GM18498 (cell line): ENCODE measurements around the gene AGGF1.
"Not testable (repeated sequence)": the region's sequence is repeated elsewhere in the genome, so short reads cannot be mapped to it uniquely, and the experiment has no call there.

Experiments
- ATAC-seq: cut with Tn5 transposase; IDR thresholded peaks from one replicate; pipeline ENCODE4 v1.9.1; 2021; ENCODE audit warnings: mild to moderate bottlenecking, moderate library complexity; ENCODE audit not compliant: unreplicated experiment

AGGF1 gene

DNA sequence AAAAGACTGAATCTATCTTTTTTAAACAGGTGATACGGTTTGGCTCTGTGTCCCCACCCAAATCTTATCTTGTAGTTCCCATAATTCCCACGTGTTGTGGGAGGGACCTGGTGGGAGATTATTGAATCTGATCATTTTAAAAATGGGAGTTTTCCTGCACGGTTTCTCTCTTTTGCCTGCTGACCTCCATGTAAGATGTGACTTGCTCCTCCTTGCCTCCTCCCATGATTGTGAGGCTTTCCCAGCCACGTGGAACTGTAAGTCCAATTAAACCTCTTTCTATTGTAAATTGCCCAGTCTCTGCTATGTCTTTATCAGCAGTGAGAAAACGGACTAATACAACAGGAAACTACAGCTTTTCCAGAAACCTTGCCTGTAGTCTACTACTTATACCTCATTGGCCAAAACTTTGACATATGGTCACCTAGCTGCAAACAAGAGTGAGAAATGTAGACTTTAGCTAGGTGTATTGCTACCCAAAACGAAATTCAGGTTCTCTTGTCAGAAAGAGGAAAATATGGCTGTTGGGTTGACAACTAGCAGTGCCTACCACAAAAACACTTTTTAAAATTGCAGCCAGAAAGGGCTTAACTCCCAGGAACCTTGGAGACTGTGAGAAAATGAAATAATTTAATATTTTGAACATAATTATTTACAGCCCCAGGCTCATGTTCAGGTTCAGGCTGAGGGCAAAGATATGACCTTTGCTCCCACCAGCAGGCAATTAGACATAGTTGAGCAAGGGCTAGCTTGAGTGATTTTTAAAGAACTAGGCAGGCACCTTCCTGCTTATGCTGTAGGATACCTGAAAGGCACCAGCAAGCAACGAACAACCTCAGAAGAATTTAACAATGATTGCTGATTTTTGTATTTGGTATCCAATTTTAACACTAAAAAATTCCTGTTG, 7.4 kb upstream of the AGGF1 start:
- no peak for ATAC-seq

DNA sequence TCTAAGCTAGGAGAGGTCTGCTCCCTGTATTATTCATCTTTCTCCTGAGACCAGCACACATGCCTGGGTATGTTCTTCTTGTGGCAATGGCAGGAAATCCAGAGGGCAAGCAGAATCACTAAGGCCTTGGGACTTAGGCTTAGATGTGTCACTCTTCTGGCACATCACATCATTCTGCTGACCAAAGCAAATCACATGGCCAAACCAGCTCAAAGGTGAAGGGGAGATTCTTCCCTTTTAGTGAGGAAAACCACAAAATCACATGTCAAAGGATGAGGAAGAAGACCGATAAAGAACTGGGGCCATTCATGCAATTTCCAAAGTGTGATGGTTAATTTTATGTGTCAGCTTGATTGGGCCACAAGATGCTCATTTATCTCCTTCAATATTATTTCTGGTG, 5.7 kb upstream of the AGGF1 start:
- no peak for ATAC-seq

DNA sequence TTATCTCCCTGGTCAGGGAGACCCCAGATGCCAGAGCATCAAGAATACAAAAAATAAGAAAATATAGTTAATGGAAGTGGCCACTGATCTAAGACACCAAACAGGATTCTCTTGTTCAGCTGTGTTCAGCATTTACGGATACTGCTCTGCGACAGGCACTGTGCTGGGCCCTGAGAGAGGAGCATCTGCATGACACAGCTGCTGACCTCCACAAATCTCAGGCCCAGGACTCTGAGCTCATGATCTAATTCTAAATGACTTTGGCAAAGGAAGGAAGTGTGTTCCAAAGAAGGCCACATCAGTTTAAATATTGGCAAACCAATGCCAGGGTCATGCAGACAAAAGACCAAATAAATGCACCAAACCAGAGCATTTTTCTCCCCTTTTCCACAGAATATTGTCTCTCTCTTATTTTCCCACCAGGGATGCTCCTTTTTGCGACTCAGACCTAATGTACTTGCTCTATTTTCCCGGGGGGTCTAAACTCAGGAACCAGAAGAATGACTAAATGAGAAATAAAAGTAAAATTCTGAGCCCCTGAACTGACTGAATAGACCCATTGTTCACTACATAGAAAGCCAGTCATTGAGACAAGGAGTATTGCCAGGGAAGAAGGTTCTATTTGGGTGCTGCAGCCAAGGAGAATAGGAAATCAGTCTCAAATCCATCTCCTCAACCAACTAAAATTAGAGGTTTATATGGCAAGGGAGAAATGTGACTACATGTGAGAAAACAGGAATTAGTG, 1.4 kb upstream of the AGGF1 start:
- no peak for ATAC-seq

DNA sequence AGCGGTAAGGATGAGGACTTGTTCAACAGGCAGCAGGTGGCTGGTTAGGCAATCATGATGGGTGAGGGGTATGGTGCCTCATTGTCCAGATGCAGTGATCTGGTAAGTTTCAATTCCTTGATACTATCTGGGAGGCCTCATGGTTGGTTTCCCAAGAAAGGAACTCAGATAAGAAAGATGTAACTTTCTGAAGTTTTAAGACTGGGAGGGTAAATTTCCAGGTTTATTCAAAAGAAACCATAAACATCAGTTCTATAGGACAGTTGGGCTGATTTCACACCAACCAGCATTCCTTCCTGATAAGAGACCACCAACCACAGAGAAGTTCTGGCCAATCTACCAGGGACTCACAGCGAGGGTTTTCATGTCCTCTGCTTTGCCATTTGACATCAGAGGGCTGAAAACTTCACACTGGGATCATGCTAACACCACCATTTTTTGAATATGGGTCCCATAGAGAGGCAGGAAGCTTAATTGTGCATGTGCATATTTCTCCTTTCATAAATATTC, 773 bp upstream of the AGGF1 start:
- ATAC-seq = no peak

DNA sequence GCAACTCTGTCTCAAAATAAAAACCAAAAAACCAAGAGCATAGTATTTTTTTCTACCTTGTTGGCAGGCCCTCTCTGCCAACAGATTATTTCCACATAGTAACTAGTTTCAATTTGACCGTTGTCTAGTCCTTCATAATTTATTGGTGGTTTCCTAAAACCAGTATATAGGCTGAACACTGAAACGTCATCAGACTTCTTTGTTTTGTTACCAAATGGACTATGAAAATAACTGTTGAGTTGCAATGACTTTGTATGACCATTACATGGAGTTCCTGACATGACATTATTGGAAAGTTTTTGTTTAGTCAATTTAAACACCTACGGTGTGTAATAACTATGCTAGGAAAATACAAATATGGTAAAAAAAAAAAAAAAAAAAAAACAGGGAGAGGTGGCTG, 1.7 kb downstream of the AGGF1 start:
- ATAC-seq = no peak

DNA sequence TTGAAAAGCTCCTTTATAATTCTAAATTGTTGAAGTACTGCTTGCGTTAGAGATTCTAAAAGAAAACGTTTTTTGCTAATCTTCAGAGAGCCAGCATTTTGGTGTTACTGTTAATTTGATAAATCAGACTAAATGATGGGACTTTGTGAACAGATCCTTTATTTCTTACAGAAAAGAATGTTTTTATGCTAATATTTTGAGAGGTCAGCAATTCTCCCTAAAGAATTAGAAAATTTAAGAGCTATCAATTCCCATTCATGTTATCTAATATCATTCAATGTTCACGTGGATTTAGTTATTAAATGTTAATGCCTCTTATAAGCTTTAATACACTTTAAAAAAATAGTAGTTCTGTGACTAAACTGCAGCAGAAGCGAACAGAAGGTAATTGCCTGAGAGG, 2.4 kb downstream of the AGGF1 start:
- no peak for ATAC-seq

DNA sequence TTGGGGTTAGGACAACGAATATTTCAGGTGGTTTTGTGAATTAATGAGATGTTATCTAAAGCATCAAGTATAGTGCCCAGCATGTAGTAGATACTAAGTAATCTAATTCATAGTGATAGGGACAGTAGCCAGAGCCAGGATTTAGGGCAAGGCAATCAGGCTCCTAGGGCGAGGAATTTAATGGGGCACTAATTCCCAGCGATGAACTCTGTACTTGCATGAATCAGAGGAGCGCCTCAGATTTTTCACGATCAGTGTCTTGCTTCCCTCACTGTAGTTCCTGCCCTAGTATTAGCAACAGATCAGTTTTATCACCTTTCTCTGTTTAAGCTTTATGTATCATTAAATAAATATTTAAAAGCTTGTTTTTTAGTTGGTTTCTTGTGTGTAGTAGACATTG, 3.1 kb downstream of the AGGF1 start:
- ATAC-seq = no peak

DNA sequence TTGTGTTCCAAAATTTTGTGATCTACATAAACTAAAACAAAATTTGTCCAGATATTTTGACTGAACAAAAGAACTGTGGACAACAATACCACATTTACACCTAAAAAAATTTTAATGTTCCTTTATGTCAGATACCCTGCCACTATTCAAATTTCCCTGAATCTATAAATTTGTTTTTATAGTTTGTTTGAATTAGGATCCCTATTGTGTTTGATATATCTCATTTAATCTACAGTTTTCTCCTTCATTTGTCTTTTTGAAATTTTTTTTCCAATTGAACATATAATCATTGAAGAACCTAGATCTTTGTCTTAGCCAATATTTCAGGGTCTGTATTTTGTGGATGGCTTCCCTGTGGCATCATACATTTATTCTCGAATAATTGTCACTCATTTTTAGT, 5.7 kb downstream of the AGGF1 start:
- no peak for ATAC-seq

DNA sequence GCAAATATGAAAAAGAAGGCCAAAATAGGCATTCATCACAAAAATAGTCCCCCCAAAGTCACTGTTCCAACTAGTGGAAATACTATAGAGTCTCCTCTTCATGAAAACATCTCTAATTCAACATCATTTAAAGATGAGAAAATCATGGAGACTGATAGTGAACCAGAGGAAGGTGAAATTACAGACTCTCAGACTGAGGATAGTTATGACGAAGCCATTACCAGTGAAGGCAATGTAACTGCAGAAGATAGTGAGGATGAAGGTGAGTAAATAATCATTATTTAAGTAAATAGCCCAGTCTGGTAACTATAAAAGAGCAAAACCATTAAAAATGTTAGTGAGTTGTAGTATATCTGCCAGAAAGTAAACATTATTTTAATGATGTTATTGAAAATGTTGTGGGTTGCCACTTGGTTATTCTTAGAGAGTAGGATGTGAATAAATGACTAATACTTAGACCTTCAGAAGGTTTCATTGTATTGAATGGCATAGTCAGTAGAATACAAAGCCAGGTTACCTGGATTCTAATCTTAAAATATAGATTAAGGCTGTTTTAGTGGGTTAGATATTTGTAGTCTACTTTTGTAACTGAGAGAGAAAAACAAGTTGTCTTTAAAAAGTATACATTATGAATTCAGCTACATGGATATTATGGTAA, 16.3 kb downstream of the AGGF1 start:
- ATAC-seq = no peak

DNA sequence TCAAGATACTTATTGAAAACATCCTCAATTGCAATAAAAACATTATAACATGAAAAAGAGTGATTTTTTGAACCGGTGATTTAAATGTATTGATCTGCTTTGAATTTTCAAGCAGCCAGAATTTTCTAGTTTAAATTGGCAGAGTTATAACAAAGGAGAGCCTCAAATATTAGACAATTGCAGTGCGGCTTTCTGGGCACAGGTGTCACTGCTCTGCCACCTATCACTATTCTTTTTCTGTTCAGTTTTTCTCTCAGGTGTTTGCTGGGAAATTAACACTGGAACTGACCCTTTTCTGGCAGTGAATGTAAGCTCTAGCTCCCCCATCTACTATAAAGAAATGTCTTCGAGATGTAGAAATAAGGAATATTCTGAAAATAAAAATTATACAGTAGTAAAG, 33.8 kb downstream of the AGGF1 start:
- ATAC-seq = no peak

DNA sequence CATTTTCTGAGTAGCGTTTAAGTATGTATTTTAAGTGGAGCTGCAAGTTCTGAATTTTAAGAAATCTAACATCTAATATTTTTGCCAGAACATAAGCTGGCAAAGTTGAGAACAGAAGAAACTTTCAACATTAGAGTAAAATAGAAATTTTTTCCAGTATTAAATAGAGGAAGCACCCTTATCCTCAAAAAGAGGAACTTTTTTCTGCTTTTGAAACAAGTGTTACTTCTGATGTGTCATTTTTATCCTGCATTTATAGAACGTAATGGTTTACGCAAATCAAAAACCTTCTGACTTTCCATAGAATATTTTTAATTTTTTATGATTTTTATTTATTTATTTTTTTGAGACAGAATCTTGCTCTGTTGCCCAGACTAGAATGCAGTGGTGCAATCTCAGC, 35.1 kb downstream of the AGGF1 start:
- no peak for ATAC-seq

DNA sequence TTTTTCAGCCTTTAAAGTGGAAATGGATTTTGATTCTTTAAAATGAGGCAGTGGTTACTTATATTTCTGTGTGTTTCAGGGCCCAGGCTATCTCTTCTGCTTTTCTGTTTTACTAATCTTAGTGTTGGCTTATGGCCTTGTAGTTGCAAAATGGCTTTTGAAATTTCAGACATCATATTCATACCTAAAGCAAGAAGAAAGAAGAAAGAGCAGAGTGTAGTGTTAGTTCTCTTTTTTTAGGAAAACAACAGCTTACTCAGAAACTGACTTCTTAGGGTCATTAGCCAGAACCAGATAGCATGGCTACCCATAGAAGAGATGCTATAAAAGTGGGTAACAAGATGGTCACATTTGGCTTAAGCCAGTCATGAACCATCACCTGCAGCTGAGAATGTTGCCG, 36.0 kb downstream of the AGGF1 start:
- peak; percentile 30 for ATAC-seq

DNA sequence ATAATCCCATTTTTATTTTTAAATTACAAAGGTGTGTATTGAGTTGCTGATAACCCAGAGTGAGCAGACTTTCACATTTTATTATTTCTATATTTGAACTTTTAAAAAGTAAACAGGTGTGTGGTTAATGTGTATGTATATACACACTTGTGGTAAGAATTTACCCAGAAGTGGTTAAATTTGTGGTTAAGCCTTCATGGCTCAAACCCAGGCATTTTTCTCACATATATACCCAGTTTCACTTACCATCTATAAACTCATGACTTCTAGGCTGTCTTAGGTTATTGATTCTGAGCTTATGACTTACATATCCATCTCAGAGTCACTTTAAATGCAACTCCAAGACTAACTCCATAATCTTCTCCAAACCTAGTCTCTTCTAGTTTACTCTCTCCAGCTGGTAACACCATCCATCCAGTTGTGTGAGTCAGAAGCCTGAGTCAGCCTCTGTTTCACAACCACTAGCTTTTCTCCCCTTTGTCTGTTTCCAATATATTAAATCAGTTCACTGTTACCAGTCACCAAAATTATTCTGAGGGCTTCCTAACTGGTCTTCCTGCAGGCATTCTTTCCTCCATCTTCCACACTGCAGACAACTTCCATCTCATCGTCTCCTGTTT, 36.7 kb downstream of the AGGF1 start:
- peak; percentile 76 for ATAC-seq

DNA sequence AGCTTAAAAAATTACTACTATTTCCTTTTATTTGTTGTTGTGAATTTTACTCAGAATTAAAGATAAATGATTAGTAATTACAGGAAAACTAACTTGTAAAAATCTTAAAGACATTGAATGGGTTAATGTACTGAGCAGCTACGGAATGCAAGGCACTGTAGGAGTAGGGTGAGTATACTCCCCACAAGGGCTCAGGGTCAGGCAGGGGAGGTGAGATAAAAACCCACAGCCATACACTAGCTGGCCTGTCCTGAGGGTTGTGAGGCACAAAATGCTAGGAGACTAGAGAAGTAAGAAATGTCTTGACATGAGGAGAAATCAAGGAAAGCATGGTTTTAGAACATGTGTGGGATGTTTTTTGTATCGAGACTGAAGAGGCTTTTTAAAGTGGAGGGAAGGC, 43.5 kb downstream of the AGGF1 start:
- ATAC-seq = no peak

DNA sequence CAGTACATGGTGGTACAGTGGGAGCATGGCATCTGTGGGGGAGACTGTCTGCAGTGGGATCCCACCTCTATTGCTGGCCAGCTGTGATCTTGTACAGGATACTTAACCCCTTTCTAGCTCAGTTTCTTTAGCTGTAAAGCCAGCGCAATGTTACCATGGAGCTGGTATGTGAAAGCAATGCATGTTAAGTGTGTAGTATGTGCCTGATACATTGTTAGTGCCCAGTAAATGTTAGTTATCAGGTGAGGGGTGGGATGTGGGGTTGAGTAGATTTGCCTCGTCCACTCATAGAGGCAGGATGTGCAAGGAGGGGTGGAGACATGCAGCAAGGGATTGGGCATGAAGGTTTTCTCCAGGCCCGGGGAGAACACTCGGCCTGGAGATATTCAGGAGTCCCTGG, 44.5 kb downstream of the AGGF1 start:
- ATAC-seq = no peak

DNA sequence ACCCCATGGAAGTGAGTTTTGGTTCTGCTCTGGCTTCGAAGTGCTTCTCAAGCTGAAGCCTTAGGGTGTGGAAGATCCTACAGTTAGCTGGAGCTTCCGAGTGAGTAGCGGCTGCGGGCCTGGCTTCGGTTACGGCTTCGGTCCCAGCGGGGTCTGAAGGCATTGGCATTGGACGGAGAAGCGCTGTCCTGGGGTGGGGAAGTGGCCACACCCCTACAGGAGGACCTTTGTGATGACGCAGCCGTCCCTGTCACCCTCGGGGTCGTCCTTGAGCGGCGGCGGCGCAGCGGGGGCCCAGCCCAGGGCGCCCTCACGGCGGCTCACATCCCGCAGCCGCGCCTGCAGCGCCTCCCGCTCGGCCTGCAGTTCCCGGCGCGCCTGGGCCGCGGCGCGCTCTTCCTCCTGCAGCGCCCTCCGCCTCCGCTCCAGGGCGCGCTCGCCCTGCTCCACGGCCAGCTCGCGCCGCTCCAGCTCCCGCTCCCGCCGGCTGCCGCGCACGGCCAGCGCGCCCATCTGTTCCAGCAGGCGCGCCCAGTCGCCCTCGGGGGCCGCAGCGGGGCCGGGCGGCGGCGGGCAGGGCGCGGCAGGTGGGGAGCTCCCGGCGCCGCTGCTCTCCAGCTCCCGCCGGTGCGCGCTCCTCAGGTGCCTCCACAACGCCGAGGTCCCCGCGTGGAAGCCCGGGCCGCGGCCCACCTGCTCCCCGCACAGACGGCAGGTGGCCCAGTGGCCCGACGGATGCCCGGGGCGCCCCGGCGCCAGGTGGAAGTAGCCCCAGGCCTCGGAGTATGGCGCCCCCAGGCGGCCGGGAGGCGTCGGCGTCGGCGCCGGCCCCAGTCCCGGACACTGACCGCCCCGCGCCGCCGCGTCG, 47.0 kb downstream of the AGGF1 start:
- peak; percentile 89 for ATAC-seq

DNA sequence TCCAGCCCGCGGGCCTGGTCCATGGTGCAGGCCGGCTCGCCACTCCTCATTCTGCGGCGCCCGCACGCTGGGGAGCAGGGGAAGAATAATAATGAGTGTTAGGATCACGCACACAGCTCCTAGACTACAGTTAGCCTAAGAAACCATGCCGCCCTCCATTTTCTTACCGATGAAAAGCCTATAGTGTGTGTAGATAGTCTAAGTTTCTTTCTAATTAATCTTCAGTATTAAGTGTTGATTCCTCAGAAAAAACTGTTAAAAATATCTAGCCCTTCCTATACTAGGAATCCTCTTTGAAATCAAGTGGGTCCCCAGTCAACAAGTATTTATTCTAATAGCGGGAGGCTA, 47.6 kb downstream of the AGGF1 start:
- ATAC-seq = peak; percentile 16

DNA sequence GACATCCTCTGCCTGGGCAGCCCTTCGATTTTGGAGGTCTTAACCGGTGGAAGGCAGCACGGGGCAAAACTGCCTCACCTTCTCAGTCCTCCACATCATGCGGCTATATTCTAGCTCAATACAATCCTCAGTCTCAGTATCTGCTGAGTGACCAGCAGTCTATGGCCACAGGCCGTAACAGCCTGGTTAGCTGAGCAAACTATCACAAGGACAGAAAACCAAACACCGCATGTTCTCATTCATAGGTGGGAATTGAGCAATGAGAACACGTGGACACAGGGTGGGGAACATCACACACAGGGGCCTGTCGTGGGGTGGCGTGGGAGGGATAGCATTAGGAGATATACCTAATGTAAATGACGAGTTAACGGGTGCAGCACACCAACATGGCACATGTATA, 50.3 kb downstream of the AGGF1 start:
- not testable (repeated sequence) for ATAC-seq

DNA sequence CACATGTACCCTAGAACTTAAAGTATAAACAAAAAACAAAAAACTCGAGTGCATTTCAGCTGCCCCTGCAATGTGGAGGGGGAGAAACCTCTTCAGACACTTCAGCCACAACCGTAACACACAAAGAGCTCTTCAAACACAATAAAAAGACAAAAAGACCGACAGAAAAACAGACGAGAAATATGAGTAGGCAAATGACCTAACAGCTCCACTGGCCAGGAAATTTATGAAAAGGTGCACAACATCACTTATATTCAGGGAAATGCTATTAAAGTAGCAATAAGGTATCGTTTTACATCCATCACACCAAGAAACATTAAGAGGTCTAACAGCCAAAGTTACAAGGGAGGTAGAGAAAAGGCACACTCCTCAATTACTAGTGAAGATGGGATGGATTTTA, 50.7 kb downstream of the AGGF1 start:
- no peak for ATAC-seq

DNA sequence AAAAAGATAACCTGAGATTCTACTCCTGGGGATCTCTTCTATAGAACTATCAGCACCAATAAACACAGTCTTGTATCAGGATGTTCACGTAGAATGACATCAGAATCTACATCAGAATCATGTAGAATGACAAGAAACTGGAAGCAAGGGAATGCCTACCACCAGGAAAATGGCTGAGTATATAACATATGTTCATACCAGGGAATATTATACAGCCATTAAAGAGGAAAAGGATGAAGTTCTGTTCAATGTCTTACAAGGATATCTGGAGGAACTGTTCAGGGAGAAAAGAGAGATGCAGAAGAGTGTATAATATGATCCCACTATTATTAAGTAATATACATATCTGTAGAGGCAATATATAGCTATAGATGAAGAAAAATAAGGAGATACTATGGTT, 52.1 kb downstream of the AGGF1 start:
- ATAC-seq = no peak
